ENCODE results near the gene NGFR. TPM values are rescaled to one million over a fixed set of nuclear protein-coding genes. Genes with fewer than 3 reads are reported as not detected.
"Not testable (repeated sequence)": the region's sequence is repeated elsewhere in the genome, so short reads cannot be mapped to it uniquely, and the experiment has no call there.

Gene NGFR
- total RNA-seq, 2 experiments from 2014 or later = 0.16 TPM; not detected in 1

GRCh38 chr17:49498029-49498615 is 3.0 kb downstream of the NGFR start:
- H3K9me3 Mint-ChIP-seq = no peaks in the 10 kb centered on the region
- no peak overlapping the region for H3K4me3 Mint-ChIP-seq

GRCh38 chr17:49501496-49501895 is 6.4 kb downstream of the NGFR start:
- no peak overlapping the region for H3K27ac Mint-ChIP-seq
- DNase-seq = no peak
- no peak overlapping the region for H3K4me3 Mint-ChIP-seq
- peaks cover 3% of the 10 kb centered on the region for H3K4me1 Mint-ChIP-seq
- peaks cover 85% of the 10 kb centered on the region for H3K27me3 Mint-ChIP-seq
- no peaks in the 10 kb centered on the region for H3K36me3 Mint-ChIP-seq
- H3K9me3 Mint-ChIP-seq = no peaks in the 10 kb centered on the region

More at GRCh38 chr17:49498029-49498615, 3.0 kb downstream of the NGFR start:
- Mint-ChIP-seq H3K27me3 (peaks cover 83% of the 10 kb centered on the region), H3K27ac (no peak overlapping the region), H3K36me3 (no peaks in the 10 kb centered on the region), H3K4me1 (peaks cover 10% of the 10 kb centered on the region)
- DNase-seq = no peak

- Mint-ChIP-seq H3K9me3 (no peaks in the 10 kb centered on the region), H3K27ac (no peak overlapping the region), H3K4me3 (no peak overlapping the region), H3K36me3 (no peaks in the 10 kb centered on the region), H3K27me3 (peaks cover 84% of the 10 kb centered on the region), H3K4me1 (peaks cover 3% of the 10 kb centered on the region)
- no peak for DNase-seq
Observed at GRCh38 chr17:49502254-49502653, 7.2 kb downstream of the NGFR start.

GRCh38 chr17:49502680-49503079 is 7.6 kb downstream of the NGFR start:
- H3K4me1 Mint-ChIP-seq, DNase-seq, H3K4me3 Mint-ChIP-seq, H3K36me3 Mint-ChIP-seq, H3K9me3 Mint-ChIP-seq: not testable (repeated sequence)
- Mint-ChIP-seq H3K27ac (peak overlapping the region; percentile 48), H3K27me3 (peaks cover 84% of the 10 kb centered on the region)

- Mint-ChIP-seq H3K4me3 (no peak overlapping the region), H3K27ac (no peak overlapping the region), H3K4me1 (no peaks in the 10 kb centered on the region), H3K9me3 (no peaks in the 10 kb centered on the region), H3K36me3 (no peaks in the 10 kb centered on the region), H3K27me3 (peaks cover 79% of the 10 kb centered on the region)
- no peak for DNase-seq
Observed at GRCh38 chr17:49504369-49504768, 9.3 kb downstream of the NGFR start.

GRCh38 chr17:49505854-49506253 is 10.8 kb downstream of the NGFR start:
- no peaks in the 10 kb centered on the region for H3K36me3 Mint-ChIP-seq
- DNase-seq = no peak
- no peaks in the 10 kb centered on the region for H3K9me3 Mint-ChIP-seq
- H3K4me1 Mint-ChIP-seq = no peaks in the 10 kb centered on the region
- no peak overlapping the region for H3K27ac Mint-ChIP-seq
- H3K27me3 Mint-ChIP-seq = peaks cover 68% of the 10 kb centered on the region
- H3K4me3 Mint-ChIP-seq = no peak overlapping the region

- no peak for DNase-seq
- H3K9me3 Mint-ChIP-seq = no peaks in the 10 kb centered on the region
- no peaks in the 10 kb centered on the region for H3K36me3 Mint-ChIP-seq
- H3K4me1 Mint-ChIP-seq = no peaks in the 10 kb centered on the region
- no peak overlapping the region for H3K27ac Mint-ChIP-seq
- H3K4me3 Mint-ChIP-seq = no peak overlapping the region
- H3K27me3 Mint-ChIP-seq = peaks cover 68% of the 10 kb centered on the region
Observed at GRCh38 chr17:49506282-49506681, 11.2 kb downstream of the NGFR start.

GRCh38 chr17:49508061-49508865 is 13.2 kb downstream of the NGFR start:
- peaks cover 51% of the 10 kb centered on the region for H3K27me3 Mint-ChIP-seq
- H3K4me3 Mint-ChIP-seq = no peak overlapping the region
- no peaks in the 10 kb centered on the region for H3K36me3 Mint-ChIP-seq
- no peak overlapping the region for H3K27ac Mint-ChIP-seq
- no peak for DNase-seq
- H3K4me1 Mint-ChIP-seq = no peaks in the 10 kb centered on the region
- no peaks in the 10 kb centered on the region for H3K9me3 Mint-ChIP-seq

GRCh38 chr17:49508866-49509587 is 13.9 kb downstream of the NGFR start:
- no peaks in the 10 kb centered on the region for H3K9me3 Mint-ChIP-seq
- DNase-seq = no peak
- no peaks in the 10 kb centered on the region for H3K36me3 Mint-ChIP-seq
- H3K27ac Mint-ChIP-seq = no peak overlapping the region
- H3K4me1 Mint-ChIP-seq = no peaks in the 10 kb centered on the region
- H3K27me3 Mint-ChIP-seq = peaks cover 43% of the 10 kb centered on the region
- H3K4me3 Mint-ChIP-seq = no peak overlapping the region

- H3K27me3 Mint-ChIP-seq = peaks cover 39% of the 10 kb centered on the region
- no peak for DNase-seq
Observed at GRCh38 chr17:49509588-49509917, 14.5 kb downstream of the NGFR start.

GRCh38 chr17:49510059-49510719 is 15.1 kb downstream of the NGFR start:
- Mint-ChIP-seq H3K27ac (no peak overlapping the region), H3K27me3 (peaks cover 34% of the 10 kb centered on the region), H3K9me3 (no peaks in the 10 kb centered on the region), H3K36me3 (no peaks in the 10 kb centered on the region), H3K4me3 (no peak overlapping the region), H3K4me1 (peaks cover 5% of the 10 kb centered on the region)
- no peak for DNase-seq

More at GRCh38 chr17:49509588-49509917, 14.5 kb downstream of the NGFR start:
- Mint-ChIP-seq H3K4me3 (no peak overlapping the region), H3K36me3 (no peaks in the 10 kb centered on the region), H3K4me1 (no peaks in the 10 kb centered on the region), H3K27ac (no peak overlapping the region), H3K9me3 (no peaks in the 10 kb centered on the region)

GRCh38 chr17:49510720-49511110 is 15.6 kb downstream of the NGFR start:
- Mint-ChIP-seq H3K27me3 (peaks cover 30% of the 10 kb centered on the region), H3K4me1 (peaks cover 6% of the 10 kb centered on the region), H3K27ac (no peak overlapping the region), H3K9me3 (no peaks in the 10 kb centered on the region), H3K4me3 (no peak overlapping the region), H3K36me3 (no peaks in the 10 kb centered on the region)
- DNase-seq = no peak

GRCh38 chr17:49511810-49512209 is 16.7 kb downstream of the NGFR start:
- Mint-ChIP-seq H3K9me3 (no peaks in the 10 kb centered on the region), H3K27me3 (peaks cover 28% of the 10 kb centered on the region), H3K36me3 (no peaks in the 10 kb centered on the region), H3K4me1 (peaks cover 6% of the 10 kb centered on the region), H3K27ac (no peak overlapping the region), H3K4me3 (no peak overlapping the region)
- no peak for DNase-seq

GRCh38 chr17:49512296-49513043 is 17.4 kb downstream of the NGFR start:
- Mint-ChIP-seq H3K36me3 (no peaks in the 10 kb centered on the region), H3K4me1 (peaks cover 6% of the 10 kb centered on the region), H3K27me3 (peaks cover 22% of the 10 kb centered on the region), H3K9me3 (no peaks in the 10 kb centered on the region), H3K4me3 (no peak overlapping the region), H3K27ac (no peak overlapping the region)
- DNase-seq = no peak

All from activated naive CD8-positive, alpha-beta T cell treated with anti-CD3 and anti-CD28 coated beads for 36 hours (primary cell).